Large intestine (tissue), 3 donors: Measurements from ENCODE around the gene HARBI1. TPM values are rescaled to one million over a fixed set of nuclear protein-coding genes. Genes with fewer than 3 reads are reported as not detected.

Experiments
- DNase-seq, 2 donors: peaks; one replicate each; pipeline versions ENCODE4 v3.0.0 to v3.0.0-alpha.2; 2013
- H3K27ac ChIP-seq: one replicate; pipeline ENCODE4 v1.5.1; 2013; ENCODE audit warnings: low read length
- H3K27me3 ChIP-seq: 2 replicates; pipeline ENCODE4 v1.6.1; 2013; ENCODE audit warnings: low read length; ENCODE audit not compliant: control insufficient read depth, insufficient read depth
- H3K36me3 ChIP-seq: 2 replicates; pipeline ENCODE4 v1.6.1; 2013; ENCODE audit warnings: low read length; ENCODE audit not compliant: control insufficient read depth, insufficient read depth
- H3K4me1 ChIP-seq: one replicate; pipeline ENCODE4 v1.6.1; 2013; ENCODE audit warnings: low read length; ENCODE audit not compliant: control insufficient read depth, insufficient read depth
- H3K4me3 ChIP-seq: one replicate; pipeline ENCODE4 v1.5.1; 2013; ENCODE audit warnings: low read length
- H3K9me3 ChIP-seq: one replicate; pipeline ENCODE4 v1.6.1; 2013; ENCODE audit warnings: mild to moderate bottlenecking, low read depth, low read length, moderate library complexity; ENCODE audit not compliant: control insufficient read depth
- WGBS: methylation state at CpG from one replicate; pipeline ENCODE4 v1.1.5; 2013; ENCODE audit warnings: low lambda C conversion rate; ENCODE audit not compliant: insufficient coverage; 5-methylcytosine and 5-hydroxymethylcytosine counted together
- polyA plus RNA-seq: library from polyadenylated mRNA; unstranded; fragments of 120-200 nt; gene quantifications from one replicate; pipeline ENCODE4 v1.2.1, GENCODE V29; 2013

Gene HARBI1
- polyA plus RNA-seq, 1 donor: 5.4 TPM

DNA sequence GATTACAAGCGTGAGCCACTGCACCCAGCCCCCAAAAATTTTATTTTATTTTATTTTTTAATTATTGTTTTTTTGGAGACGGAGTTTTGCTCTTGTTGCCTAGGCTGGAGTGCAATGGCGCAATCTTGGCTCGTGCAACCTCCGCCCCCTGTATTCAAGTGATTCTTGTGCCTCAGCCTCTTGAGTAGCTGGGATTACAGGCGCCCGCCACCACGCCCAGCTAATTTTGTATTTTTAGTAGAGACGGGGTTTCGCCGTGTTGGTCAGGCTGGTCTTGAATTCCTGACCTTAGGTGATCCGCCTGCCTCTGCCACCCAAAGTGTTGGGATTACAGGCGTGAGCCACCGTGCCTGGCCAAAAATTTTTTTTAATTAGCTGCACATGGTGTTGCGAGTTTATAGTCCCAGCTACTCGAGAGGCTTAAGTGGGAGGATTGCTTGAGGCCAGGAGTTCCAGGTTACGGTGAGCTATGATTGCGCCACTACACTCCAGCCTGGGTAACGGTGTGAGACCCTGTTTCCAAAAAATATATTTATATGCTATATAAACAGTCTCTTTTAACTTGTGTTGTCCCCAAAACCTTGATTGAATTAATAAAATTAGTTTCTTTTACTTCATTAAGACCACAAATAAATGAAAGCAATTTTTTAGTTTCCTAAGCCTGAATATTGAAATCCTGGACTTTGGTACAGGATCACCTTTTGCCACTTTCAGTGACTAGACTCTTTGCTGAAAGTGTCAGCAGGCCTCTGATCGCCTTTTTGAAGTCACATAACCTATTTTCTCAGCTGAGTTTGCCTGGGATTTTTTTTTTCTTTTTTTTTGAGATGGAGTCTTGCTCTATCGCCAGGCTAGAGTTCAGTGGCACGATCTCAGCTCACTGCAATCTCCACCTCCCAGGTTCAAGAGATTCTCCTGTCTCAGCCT, 16.5 kb upstream of the HARBI1 start:
- Histone ChIP-seq H3K9me3 (no peaks in the 10 kb centered on the region), H3K36me3 (peaks cover 30% of the 10 kb centered on the region), H3K4me1 (no peaks in the 10 kb centered on the region), H3K27me3 (no peaks in the 10 kb centered on the region), H3K4me3 (no peak overlapping the region), H3K27ac (no peak overlapping the region)
- DNase-seq: peak in 1 of 2 donors; percentile 52
- WGBS: 82% methylated on average over 2 of the region's 22 CpGs

DNA sequence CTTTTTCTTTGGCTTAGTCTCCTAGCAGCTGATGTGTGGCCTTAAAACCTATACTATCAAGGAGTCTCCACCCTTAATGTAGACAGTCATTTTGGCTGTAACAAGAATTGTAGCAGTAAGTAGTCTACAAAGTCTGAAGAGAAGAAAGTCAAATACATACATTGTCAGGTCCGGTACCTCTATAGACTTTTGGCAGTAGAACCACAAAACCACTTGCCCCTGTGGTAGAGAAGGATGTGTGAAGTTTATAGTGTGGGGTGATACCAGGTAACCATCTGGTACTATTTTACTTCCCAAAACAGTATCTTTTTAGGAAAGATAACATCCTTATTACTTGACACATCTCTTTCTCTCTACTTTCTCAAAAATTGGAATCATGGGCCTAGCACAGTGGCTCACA, 15.5 kb upstream of the HARBI1 start:
- H3K27me3 ChIP-seq: no peaks in the 10 kb centered on the region
- no peak for DNase-seq
- WGBS: 100% methylated on average over 1 of the region's 1 CpG

DNA sequence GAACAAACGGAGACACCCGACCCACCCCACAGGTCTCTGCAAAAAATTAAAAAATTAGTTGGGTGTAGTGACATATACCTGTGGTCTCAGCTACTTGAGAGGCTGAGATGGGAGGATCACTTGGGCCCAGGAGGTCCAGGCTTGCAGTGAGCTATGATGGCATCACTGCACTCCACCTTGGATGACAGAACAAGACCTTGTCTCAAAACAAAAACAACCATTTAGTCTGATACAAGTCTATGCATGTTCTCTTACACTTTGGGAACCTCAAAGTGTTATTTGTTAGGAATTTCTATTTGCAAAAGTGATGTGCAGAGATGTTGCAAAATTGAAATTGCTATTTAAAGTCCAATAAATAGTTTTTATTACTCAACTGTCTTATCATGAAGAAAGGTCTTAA, 14.6 kb upstream of the HARBI1 start:
- H3K36me3 ChIP-seq: peaks cover 36% of the 10 kb centered on the region

More for the DNA sequence above, 15.5 kb upstream of the HARBI1 start:
- Histone ChIP-seq H3K27ac (no peak overlapping the region), H3K4me3 (no peak overlapping the region), H3K4me1 (no peaks in the 10 kb centered on the region), H3K9me3 (no peaks in the 10 kb centered on the region), H3K36me3 (peaks cover 34% of the 10 kb centered on the region)

DNA sequence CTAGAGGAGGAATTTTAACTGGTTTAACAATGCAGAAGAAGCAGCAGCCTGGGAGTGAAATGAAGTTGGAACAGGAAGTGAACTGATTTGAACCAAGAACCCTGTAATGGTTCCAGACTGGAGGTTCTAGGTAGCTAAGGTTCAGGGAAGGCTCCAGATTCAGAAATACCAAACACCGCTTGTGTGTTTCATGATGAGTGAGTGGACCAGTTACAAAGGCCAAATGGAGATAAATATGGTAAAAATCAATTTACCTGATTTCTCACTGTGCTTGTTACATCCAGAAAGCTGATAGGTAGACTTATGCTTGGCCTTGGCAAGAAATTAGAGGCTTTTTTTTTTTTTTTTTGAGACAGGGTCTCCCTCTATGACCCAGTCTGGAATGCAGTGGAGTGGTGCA, 13.2 kb upstream of the HARBI1 start:
- no CpG with 5 or more reads among the region's 1 CpG for WGBS
- no peak overlapping the region for H3K4me3 ChIP-seq
- no peak for DNase-seq
- H3K27ac ChIP-seq: no peak overlapping the region
- H3K27me3 ChIP-seq: no peaks in the 10 kb centered on the region
- H3K9me3 ChIP-seq: no peaks in the 10 kb centered on the region
- peaks cover 44% of the 10 kb centered on the region for H3K36me3 ChIP-seq
- no peaks in the 10 kb centered on the region for H3K4me1 ChIP-seq

More for the DNA sequence above, 14.6 kb upstream of the HARBI1 start:
- H3K27ac ChIP-seq: no peak overlapping the region
- no peaks in the 10 kb centered on the region for H3K4me1 ChIP-seq
- DNase-seq: no peak
- H3K27me3 ChIP-seq: no peaks in the 10 kb centered on the region
- H3K9me3 ChIP-seq: no peaks in the 10 kb centered on the region
- no peak overlapping the region for H3K4me3 ChIP-seq
- WGBS: no CpG with 5 or more reads among the region's 2 CpGs

DNA sequence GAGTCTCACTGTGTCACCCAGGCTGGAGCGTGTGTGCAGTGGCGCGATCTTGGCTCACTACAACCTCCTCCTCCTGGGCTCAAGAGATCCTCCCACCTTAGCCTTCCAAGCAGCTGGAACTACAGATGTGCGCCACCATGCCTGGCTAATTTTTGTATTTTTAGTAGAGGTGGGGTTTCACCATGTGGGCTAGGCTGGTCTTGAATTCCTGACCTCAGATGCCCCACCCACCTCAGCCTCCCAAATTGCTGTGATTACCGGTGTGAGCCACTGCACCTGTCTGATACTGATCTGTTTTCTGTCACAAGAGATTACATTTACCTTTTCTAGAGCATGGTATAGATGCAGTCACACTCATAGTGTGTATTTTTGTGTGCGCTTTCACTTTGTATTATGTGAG, 11.9 kb upstream of the HARBI1 start:
- no peaks in the 10 kb centered on the region for H3K27me3 ChIP-seq
- no peak overlapping the region for H3K27ac ChIP-seq
- H3K4me3 ChIP-seq: no peak overlapping the region
- no peak for DNase-seq
- no peaks in the 10 kb centered on the region for H3K9me3 ChIP-seq
- H3K4me1 ChIP-seq: no peaks in the 10 kb centered on the region
- whole genome bisulfite sequencing: no CpG with 5 or more reads among the region's 6 CpGs
- peaks cover 54% of the 10 kb centered on the region for H3K36me3 ChIP-seq

DNA sequence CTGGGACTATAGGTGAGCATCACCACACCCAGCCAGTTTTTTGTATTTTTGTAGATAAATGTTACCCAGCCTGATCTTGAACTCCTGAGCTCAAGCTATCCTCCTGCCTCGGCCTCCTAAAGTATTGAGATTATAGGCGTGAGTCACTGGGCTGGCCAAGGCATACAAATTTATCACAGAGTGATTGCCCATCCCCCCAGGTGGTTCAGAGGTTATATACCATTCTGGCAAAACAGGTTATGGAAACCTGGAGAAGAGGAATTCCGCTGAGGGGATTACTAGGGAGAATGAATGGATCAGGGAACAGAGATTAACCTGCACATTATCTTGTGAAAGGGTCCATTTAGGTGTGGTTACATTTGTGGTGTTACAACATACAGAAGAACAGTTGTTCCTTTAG, 8.4 kb upstream of the HARBI1 start:
- WGBS: no CpG with 5 or more reads among the region's 3 CpGs
- Histone ChIP-seq H3K4me1 (no peaks in the 10 kb centered on the region), H3K27me3 (no peaks in the 10 kb centered on the region), H3K4me3 (no peak overlapping the region), H3K36me3 (peaks cover 46% of the 10 kb centered on the region), H3K9me3 (no peaks in the 10 kb centered on the region), H3K27ac (no peak overlapping the region)
- peak in 1 of 2 donors; percentile 24 for DNase-seq

DNA sequence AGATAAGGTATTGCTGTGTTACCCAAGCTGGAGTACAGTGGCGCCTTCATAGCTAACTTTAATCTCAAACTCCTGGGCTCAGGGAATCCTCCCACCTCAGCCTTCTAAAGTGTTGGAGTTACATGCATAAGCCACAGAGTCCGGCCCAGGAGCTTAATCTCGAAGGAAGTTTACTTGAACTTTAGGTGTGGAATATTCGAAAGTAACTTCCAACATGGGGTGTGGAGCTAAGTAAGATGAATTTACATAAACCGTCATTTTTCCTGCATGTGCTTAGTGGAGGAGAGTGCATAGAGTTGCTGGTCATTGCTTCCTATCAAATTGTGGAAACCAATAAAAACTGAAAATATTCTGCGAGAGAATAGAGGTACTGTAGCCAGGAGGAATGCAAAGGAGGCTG, 1.8 kb upstream of the HARBI1 start:
- Histone ChIP-seq H3K4me3 (peak overlapping the region; percentile 99), H3K27ac (peak overlapping the region; percentile 97), H3K27me3 (no peaks in the 10 kb centered on the region), H3K36me3 (peaks cover 9% of the 10 kb centered on the region), H3K9me3 (no peaks in the 10 kb centered on the region), H3K4me1 (peaks cover 19% of the 10 kb centered on the region)
- WGBS: 67% methylated on average over 2 of the region's 6 CpGs
- peak in 1 of 2 donors; percentile 43 for DNase-seq

DNA sequence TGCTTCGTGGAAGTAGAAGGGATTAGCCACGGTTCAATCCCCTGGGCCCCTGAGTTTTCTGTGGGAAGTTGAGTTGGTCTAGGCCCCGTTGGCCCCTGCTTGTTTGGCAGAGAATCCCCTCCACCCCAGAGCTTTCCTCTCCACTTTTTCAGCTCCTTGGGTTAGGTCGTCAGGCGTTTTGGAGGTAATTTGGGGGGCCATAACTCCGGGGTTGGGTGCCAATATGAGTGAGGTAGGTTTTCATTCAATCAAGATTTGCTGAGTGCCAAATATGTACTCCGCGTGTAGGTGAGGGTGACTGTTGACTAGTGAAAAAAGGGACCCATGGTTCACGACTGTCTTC, 916 bp upstream of the HARBI1 start:
- Histone ChIP-seq H3K4me3 (peak overlapping the region; percentile 99), H3K27me3 (no peaks in the 10 kb centered on the region), H3K36me3 (peaks cover 9% of the 10 kb centered on the region), H3K4me1 (peaks cover 19% of the 10 kb centered on the region), H3K27ac (peak overlapping the region; percentile 97), H3K9me3 (no peaks in the 10 kb centered on the region)
- no peak for DNase-seq
- WGBS: no CpG with 5 or more reads among the region's 9 CpGs

DNA sequence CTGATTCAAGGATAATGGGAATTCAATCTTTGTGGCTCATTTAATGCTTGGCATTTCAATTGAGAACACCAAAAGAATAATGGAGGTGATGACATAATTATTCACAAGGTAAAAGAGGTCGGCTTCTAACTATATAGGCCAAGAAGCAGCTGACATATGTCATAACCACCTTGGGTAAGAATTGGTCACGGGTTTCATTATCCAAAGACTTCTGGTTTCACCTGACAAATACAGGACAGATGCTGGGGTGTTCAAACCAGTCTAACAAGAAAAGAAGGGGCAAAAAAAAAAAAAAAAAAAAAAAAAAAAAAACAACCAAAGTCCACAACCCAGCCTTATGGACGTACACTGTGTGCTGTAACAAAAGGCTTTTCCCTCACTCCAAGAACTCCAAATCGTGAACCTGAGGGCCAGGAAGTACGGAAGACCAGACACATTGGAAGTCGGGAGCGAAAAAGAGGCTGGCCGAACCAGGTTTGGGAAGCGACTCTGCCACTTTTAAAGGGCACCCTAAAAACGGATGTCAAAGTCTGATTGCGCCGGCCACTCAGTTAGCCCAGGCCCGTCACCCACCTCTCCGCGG, 385 bp downstream of the HARBI1 start:
- peak overlapping the region; percentile 99 for H3K4me3 ChIP-seq
- DNase-seq: peak; percentile 85 to 91
- no peaks in the 10 kb centered on the region for H3K9me3 ChIP-seq
- H3K4me1 ChIP-seq: peaks cover 19% of the 10 kb centered on the region
- H3K27ac ChIP-seq: peak overlapping the region; percentile 97
- H3K36me3 ChIP-seq: peaks cover 6% of the 10 kb centered on the region
- 0% methylated on average over 1 of the region's 15 CpGs for WGBS
- H3K27me3 ChIP-seq: no peaks in the 10 kb centered on the region

DNA sequence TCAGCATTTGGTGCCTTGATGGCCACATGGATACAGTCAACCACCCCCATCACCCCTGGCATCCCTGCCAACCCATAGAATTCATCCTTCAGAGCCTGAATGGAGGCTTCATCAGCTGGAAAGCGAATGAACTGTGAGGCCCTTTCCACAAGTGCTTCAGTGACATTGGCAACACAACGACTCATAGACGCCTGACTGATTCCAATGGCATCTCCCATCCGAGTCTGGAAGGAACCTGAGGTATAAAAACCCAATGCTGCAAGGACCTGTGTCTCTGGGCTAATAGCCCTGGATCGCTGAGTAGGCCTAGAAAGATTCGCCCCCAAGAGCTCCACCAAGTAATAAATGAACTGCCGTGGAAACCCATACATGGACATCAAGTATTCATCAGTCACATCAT, 1.3 kb downstream of the HARBI1 start:
- Histone ChIP-seq H3K4me1 (peaks cover 19% of the 10 kb centered on the region), H3K4me3 (no peak overlapping the region), H3K36me3 (peaks cover 5% of the 10 kb centered on the region), H3K27ac (peak overlapping the region; percentile 97), H3K9me3 (no peaks in the 10 kb centered on the region), H3K27me3 (no peaks in the 10 kb centered on the region)
- DNase-seq: no peak
- 100% methylated on average over 1 of the region's 7 CpGs for WGBS
